K562 (cell line): Measurements from ENCODE around the gene CELF4. TPM values are rescaled to one million over a fixed set of nuclear protein-coding genes. Genes with fewer than 3 reads are reported as not detected.

Source experiments
- ATAC-seq: fragments of 200-7000 bp; cut with Tn5 transposase; 3 replicates; pipeline ENCODE4 v1.9.1; 2020; ENCODE audit warnings: moderate library complexity
- BruUV-seq: library from RNA; stranded (reverse); fragments of 400-500 nt; replicated peaks from 2 replicates; lab custom pipeline; 2021; lab: Mats Ljungman, UMichigan
- CTCF ChIA-PET: fragments of 300-600 bp; formaldehyde crosslinking; extraction: SDS; loops from one replicate; lab custom pipeline; 2021; ENCODE audit warnings: low intra/inter-chr PET ratio; lab: Yijun Ruan, JAX
- POLR2A ChIA-PET: fragments of 300-600, 350-650 bp; sonication (Branson Sonifier 250); formaldehyde crosslinking; extraction: SDS; loops from one replicate; lab custom pipeline; 2021; ENCODE audit warnings: antibody characterized with exemption, inconsistent platforms; lab: Yijun Ruan, JAX
- DNase-seq, 4 experiments: peaks; one replicate each; pipeline versions ENCODE4 v3.0.0 to v3.0.0-alpha.2; 2011 to 2018; ENCODE audit warnings: low spot score in 3 of 4, mixed read lengths in 3 of 4; ENCODE audit errors: extremely low read depth in 1 of 4
- FAIRE-seq: peaks from 2 replicates; lab custom pipeline; 2011; peaks lifted over from hg19 to GRCh38; lab: Jason Lieb, UNC
- H2AFZ ChIP-seq: 2 replicates; pipeline ENCODE4 v1.6.0; 2011; ENCODE audit warnings: low read depth, low read length, control low read depth, inconsistent platforms
- H3K27ac ChIP-seq: fragments of 200-600 bp; 3 replicates; pipeline ENCODE4 v1.8.0; 2011; ENCODE audit warnings: low read depth, mild to moderate bottlenecking, control low read depth, inconsistent platforms, low read length, moderate library complexity, mixed read lengths; ENCODE audit errors: extremely low read depth
- H3K27me3 ChIP-seq, 2 experiments: fragments of 300-600 bp in 1 of 2; 2 replicates in 1 of 2; 3 replicates in 1 of 2; pipeline versions ENCODE4 v1.6.0 to v1.8.0; 2011; ENCODE audit warnings: inconsistent platforms in 2 of 2, low read length in 2 of 2, mild to moderate bottlenecking in 1 of 2, mixed read lengths in 1 of 2, moderate library complexity in 1 of 2; ENCODE audit not compliant: control insufficient read depth in 2 of 2, insufficient read depth in 2 of 2
- H3K36me3 ChIP-seq: fragments of 300-600 bp; 3 replicates; pipeline ENCODE4 v1.8.0; 2011; ENCODE audit warnings: mild to moderate bottlenecking, low read length, inconsistent platforms; ENCODE audit not compliant: control insufficient read depth, insufficient read depth
- H3K4me1 ChIP-seq, 2 experiments: fragments of 200-600 bp in 1 of 2; replicated peaks in 1 of 2; 2 replicates in 1 of 2; 3 replicates in 1 of 2; pipeline versions ENCODE4 v1.5.1 to v1.8.0; 2011; ENCODE audit warnings: inconsistent platforms in 2 of 2, low read length in 2 of 2, mild to moderate bottlenecking in 1 of 2, mixed read lengths in 1 of 2, moderate library complexity in 1 of 2; ENCODE audit not compliant: control insufficient read depth in 2 of 2, insufficient read depth in 2 of 2
- H3K4me2 ChIP-seq: 2 replicates; pipeline ENCODE4 v1.6.1; 2011; ENCODE audit warnings: low read length, control low read depth, inconsistent platforms, mixed read lengths; ENCODE audit not compliant: insufficient read depth
- H3K4me3 ChIP-seq: fragments of 200-600 bp; sonication (generic), shearing (Covaris generic); 2 replicates; pipeline ENCODE4 v1.5.1; 2016; ENCODE audit warnings: control low read depth, inconsistent platforms
- H3K79me2 ChIP-seq: fragments of 200-600 bp; 3 replicates; pipeline ENCODE4 v1.8.0; 2011; ENCODE audit warnings: low read length, inconsistent platforms; ENCODE audit not compliant: control insufficient read depth, insufficient read depth
- H3K9ac ChIP-seq, 2 experiments: 2 replicates each; pipeline versions ENCODE4 v1.6.0 to v1.6.1; 2011; ENCODE audit warnings: low read depth in 2 of 2, low read length in 2 of 2, control low read depth in 1 of 2, inconsistent platforms in 1 of 2, mild to moderate bottlenecking in 1 of 2, mixed read lengths in 1 of 2; ENCODE audit not compliant: insufficient read depth in 1 of 2
- H3K9me1 ChIP-seq: one replicate; pipeline ENCODE4 v1.6.0; 2011; ENCODE audit warnings: inconsistent platforms, mild to moderate bottlenecking, low read length, moderate library complexity; ENCODE audit not compliant: control insufficient read depth, insufficient read depth
- H3K9me3 ChIP-seq: replicated peaks from 2 replicates; pipeline ENCODE4 v1.5.1; 2011; ENCODE audit warnings: low read depth, low read length, inconsistent platforms; ENCODE audit not compliant: control insufficient read depth, insufficient read depth
- H4K20me1 ChIP-seq: replicated peaks from 2 replicates; pipeline ENCODE4 v1.6.1; 2011; ENCODE audit warnings: low read length, inconsistent platforms, mixed read lengths; ENCODE audit not compliant: control insufficient read depth, insufficient read depth
- FOXM1 ChIP-seq, 2 experiments: fragments of 450-650 bp in 1 of 2; sonication (generic) in 1 of 2; formaldehyde crosslinking in 1 of 2; IDR thresholded peaks; 2 replicates each; pipeline versions ENCODE4 v1.6.1 to v1.9.0; 2017 to 2022; ENCODE audit warnings: low read depth in 2 of 2, mild to moderate bottlenecking in 2 of 2, missing genetic modification reagents in 1 of 2, moderate library complexity in 1 of 2
- MAFF ChIP-seq: IDR thresholded peaks from 2 replicates; pipeline ENCODE4 v1.6.1; 2012; ENCODE audit warnings: low read length, improper control_type of control experiment
- TAF15 ChIP-seq: fragments of 200-400 bp; formaldehyde crosslinking; IDR thresholded peaks from 2 replicates; pipeline ENCODE4 v1.6.1; 2017; ENCODE audit warnings: mild to moderate bottlenecking, low read depth, low read length, moderate library complexity
- ZBTB8A ChIP-seq: fragments of 450-650 bp; IDR thresholded peaks from 2 replicates; pipeline ENCODE4 v1.6.1; 2018; ENCODE audit warnings: mild to moderate bottlenecking, moderate library complexity; ENCODE audit not compliant: partially characterized antibody
- ZNF408 ChIP-seq: fragments of 250-450 bp; sonication (Bioruptor Pico); IDR thresholded peaks from 2 replicates; pipeline ENCODE4 v1.4.0; 2020; ENCODE audit warnings: low read depth, mild to moderate bottlenecking, moderate library complexity
- ZNF644 ChIP-seq: fragments of 200-800 bp; sonication (Bioruptor generic); IDR thresholded peaks from 2 replicates; pipeline ENCODE4 v1.6.1; 2016; ENCODE audit warnings: low read depth, missing genetic modification characterization, missing compliant biosample characterization
- WGBS: fragments of 100-300 bp; shearing (Covaris generic); methylation state at CpG from one replicate; pipeline ENCODE4 v1.1.6; 2016; ENCODE audit warnings: low coverage, mixed read lengths; ENCODE audit not compliant: insufficient coverage; ENCODE audit errors: missing lambda C conversion rate; 5-methylcytosine and 5-hydroxymethylcytosine counted together
- in situ Hi-C: fragments of 300-500 bp; cut with MboI; formaldehyde crosslinking; loops from 4 replicates; pipeline ENCODE4 v1.15.0; 2018; ENCODE audit warnings: inconsistent platforms, mixed read lengths
- intact Hi-C: fragments of 100-400 bp; cut with micrococcal nuclease; formaldehyde crosslinking; loops from 2 replicates; pipeline ENCODE4 v1.14.2; 2022
- polyA plus RNA-seq, 8 experiments: library from polyadenylated mRNA; depleted of rRNA in 4 of 8; stranded (reverse) in 5 of 8; unstranded in 3 of 8; fragments of >200 nt; fragmentation: Nextera tagmentation in 2 of 8; fragmentation: Illumina TruSeq in 1 of 8; extraction: Ambion mirVana in 2 of 8; extraction: Trizol in 1 of 8; gene quantifications; 2 replicates each; pipeline versions ENCODE4 v1.2.1 to v1.2.3, GENCODE V29; 2011 to 2014; ENCODE audit warnings: inconsistent platforms in 1 of 8, missing spikeins in 1 of 8
- total RNA-seq, 7 experiments: library from RNA; depleted of rRNA in 6 of 7; stranded (reverse); fragments of >200 nt in 6 of 7; fragmentation: Illumina TruSeq in 2 of 7; extraction: Trizol in 2 of 7; gene quantifications; 2 replicates each; pipeline versions ENCODE4 v1.2.1 to v1.2.3, GENCODE V29; 2011 to 2021; ENCODE audit warnings: low replicate concordance in 1 of 7
- TF ChIP-seq, protein P1 (sequence below): fragments of 250-450 bp; sonication (Bioruptor Pico); IDR thresholded peaks from 2 replicates; pipeline ENCODE4 v1.4.0; 2020; ENCODE audit warnings: mild to moderate bottlenecking, moderate library complexity
- TF ChIP-seq, protein P2 (sequence below): fragments of 250-450 bp; sonication (Bioruptor Pico); IDR thresholded peaks from 2 replicates; pipeline ENCODE4 v1.9.0; 2021; ENCODE audit warnings: mild to moderate bottlenecking, inconsistent platforms

Gene CELF4
- total and polyA plus RNA-seq, 9 of the 15 experiments (the other 6 are each of a cell fraction or from before 2014, with no cell fraction given) = 0.04 to 0.24 (median 0.07) TPM; not detected in 3

DNA sequence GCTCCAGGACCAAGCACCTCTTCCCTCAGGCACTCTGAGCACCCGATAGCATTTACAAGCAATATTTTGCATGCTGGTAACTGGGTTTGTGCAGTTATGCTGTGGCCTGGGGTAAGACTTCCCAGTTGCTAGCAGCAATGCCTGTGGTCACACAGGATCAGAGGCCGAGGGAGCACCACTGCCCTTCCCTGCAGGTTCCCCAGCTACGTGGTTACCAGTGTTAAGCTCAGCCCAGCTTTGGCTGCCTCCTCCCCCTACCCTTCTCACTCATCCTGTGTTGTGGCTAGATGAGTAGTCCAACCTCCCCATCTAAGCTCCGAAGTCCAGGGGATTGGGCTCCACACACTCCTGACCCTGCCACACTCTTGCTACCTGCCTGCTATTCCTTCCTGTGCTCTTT lies 141.1 kb downstream of the CELF4 start:
- intact Hi-C loops (no loop called here), in situ Hi-C loops (no loop called here)
- Histone ChIP-seq H4K20me1 (no peaks in the 10 kb centered on the region), H3K27me3 (no peaks in the 10 kb centered on the region; a peak in 1 of 5 replicates), H3K4me3 (no peak overlapping the region), H3K36me3 (no peaks in the 10 kb centered on the region), H3K4me2 (no peak overlapping the region), H2AFZ (no peak overlapping the region), H3K9ac (no peak overlapping the region), H3K9me3 (no peaks in the 10 kb centered on the region), H3K9me1 (no peaks in the 10 kb centered on the region), H3K79me2 (no peaks in the 10 kb centered on the region), H3K27ac (no peak overlapping the region), H3K4me1 (no peaks in the 10 kb centered on the region)
- WGBS = 0% methylated on average over 4 of the region's 4 CpGs
- no TSS peak for BruUV-seq
- TF ChIP-seq ZNF644 (tag) (no peak), MAFF (no peak), FOXM1 (IDR thresholded peaks at IDR 0.05; ENCODE audit: low read depth) (no peak), FOXM1 (CRISPR knock-in tag; IDR thresholded peaks at IDR 0.05; ENCODE audit: low read depth) (no peak), TAF15 (no peak), ZBTB8A (no peak), ZNF408 (no peak)
- TF ChIP-seq, protein P1, sequence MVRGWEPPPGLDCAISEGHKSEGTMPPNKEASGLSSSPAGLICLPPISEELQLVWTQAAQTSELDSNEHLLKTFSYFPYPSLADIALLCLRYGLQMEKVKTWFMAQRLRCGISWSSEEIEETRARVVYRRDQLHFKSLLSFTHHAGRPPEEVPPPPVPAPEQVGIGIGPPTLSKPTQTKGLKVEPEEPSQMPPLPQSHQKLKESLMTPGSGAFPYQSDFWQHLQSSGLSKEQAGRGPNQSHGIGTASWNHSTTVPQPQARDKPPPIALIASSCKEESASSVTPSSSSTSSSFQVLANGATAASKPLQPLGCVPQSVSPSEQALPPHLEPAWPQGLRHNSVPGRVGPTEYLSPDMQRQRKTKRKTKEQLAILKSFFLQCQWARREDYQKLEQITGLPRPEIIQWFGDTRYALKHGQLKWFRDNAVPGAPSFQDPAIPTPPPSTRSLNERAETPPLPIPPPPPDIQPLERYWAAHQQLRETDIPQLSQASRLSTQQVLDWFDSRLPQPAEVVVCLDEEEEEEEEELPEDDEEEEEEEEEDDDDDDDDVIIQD (CRISPR knock-in tag) = no peak
- TF ChIP-seq, protein P2, sequence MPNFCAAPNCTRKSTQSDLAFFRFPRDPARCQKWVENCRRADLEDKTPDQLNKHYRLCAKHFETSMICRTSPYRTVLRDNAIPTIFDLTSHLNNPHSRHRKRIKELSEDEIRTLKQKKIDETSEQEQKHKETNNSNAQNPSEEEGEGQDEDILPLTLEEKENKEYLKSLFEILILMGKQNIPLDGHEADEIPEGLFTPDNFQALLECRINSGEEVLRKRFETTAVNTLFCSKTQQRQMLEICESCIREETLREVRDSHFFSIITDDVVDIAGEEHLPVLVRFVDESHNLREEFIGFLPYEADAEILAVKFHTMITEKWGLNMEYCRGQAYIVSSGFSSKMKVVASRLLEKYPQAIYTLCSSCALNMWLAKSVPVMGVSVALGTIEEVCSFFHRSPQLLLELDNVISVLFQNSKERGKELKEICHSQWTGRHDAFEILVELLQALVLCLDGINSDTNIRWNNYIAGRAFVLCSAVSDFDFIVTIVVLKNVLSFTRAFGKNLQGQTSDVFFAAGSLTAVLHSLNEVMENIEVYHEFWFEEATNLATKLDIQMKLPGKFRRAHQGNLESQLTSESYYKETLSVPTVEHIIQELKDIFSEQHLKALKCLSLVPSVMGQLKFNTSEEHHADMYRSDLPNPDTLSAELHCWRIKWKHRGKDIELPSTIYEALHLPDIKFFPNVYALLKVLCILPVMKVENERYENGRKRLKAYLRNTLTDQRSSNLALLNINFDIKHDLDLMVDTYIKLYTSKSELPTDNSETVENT (CRISPR knock-in tag) = no peak
- no peak for FAIRE-seq
- ATAC-seq = no peak
- POLR2A ChIA-PET = interaction anchor here (1.0 kb wide), 1 partner anchor 13 kb away, joined by 3 read pairs; no protein-coding TSS in a partner anchor
- DNase-seq = no peak
- CTCF ChIA-PET = no interaction called here
